Smooth muscle cell (in vitro differentiated cells): ENCODE measurements around the gene BPIFB2. TPM values are rescaled to one million over a fixed set of nuclear protein-coding genes. Genes with fewer than 3 reads are reported as not detected.

Experiments used
- DNase-seq: peaks from one replicate; lab custom pipeline; 2025; ENCODE audit not compliant: unreplicated experiment; lab: John Stamatoyannopoulos, UW
- H2AFZ ChIP-seq: fragments of 200-600 bp; sonication (generic); 2 replicates; pipeline ENCODE4 v1.6.0; 2016; ENCODE audit warnings: antibody characterized with exemption, low read depth, mild to moderate bottlenecking
- H3F3A ChIP-seq: fragments of 200-600 bp; sonication (generic); 2 replicates; pipeline ENCODE4 v1.6.0; 2017; ENCODE audit warnings: antibody characterized with exemption, low read depth
- H3K27ac ChIP-seq: fragments of 200-600 bp; sonication (generic); 2 replicates; pipeline ENCODE4 v1.5.1; 2016; ENCODE audit warnings: low read depth, mild to moderate bottlenecking
- H3K27me3 ChIP-seq: fragments of 200-600 bp; sonication (generic); 2 replicates; pipeline ENCODE4 v1.6.1; 2016; ENCODE audit warnings: low read depth, mild to moderate bottlenecking
- H3K36me3 ChIP-seq: fragments of 200-600 bp; sonication (generic); 2 replicates; pipeline ENCODE4 v1.5.1; 2016; ENCODE audit warnings: low read depth
- H3K4me1 ChIP-seq: fragments of 200-600 bp; sonication (generic); 2 replicates; pipeline ENCODE4 v1.5.1; 2016; ENCODE audit warnings: low read depth
- H3K4me2 ChIP-seq: fragments of 200-600 bp; sonication (generic); 2 replicates; pipeline ENCODE4 v1.6.0; 2016; ENCODE audit warnings: mild to moderate bottlenecking
- H3K4me3 ChIP-seq: fragments of 200-600 bp; sonication (generic); 2 replicates; pipeline ENCODE4 v1.5.1; 2016; ENCODE audit warnings: mild to moderate bottlenecking
- H3K79me2 ChIP-seq: fragments of 200-600 bp; sonication (generic); 2 replicates; pipeline ENCODE4 v1.6.0; 2016; ENCODE audit warnings: low read depth, mild to moderate bottlenecking
- H3K9ac ChIP-seq: fragments of 200-600 bp; sonication (generic); 2 replicates; pipeline ENCODE4 v1.6.0; 2016; ENCODE audit warnings: low read depth
- H3K9me3 ChIP-seq: fragments of 200-600 bp; sonication (generic); replicated peaks from 2 replicates; pipeline ENCODE4 v1.5.1; 2016; ENCODE audit warnings: low read depth
- H4K20me1 ChIP-seq: fragments of 200-600 bp; sonication (generic); 2 replicates; pipeline ENCODE4 v1.6.0; 2016; ENCODE audit warnings: low read depth
- WGBS: methylation state at CpG from one replicate; pipeline ENCODE4 v1.1.7; 2016; ENCODE audit warnings: low lambda C conversion rate; 5-methylcytosine and 5-hydroxymethylcytosine counted together
- polyA plus RNA-seq: library from polyadenylated mRNA; unstranded; fragments of >200 nt; fragmentation: Nextera tagmentation; extraction: Ambion mirVana; gene quantifications from 2 replicates; pipeline ENCODE4 v1.2.1, GENCODE V29; 2016
- total RNA-seq: library from RNA; depleted of rRNA; stranded (reverse); fragments of >200 nt; gene quantifications from 2 replicates; pipeline ENCODE4 v1.2.3, GENCODE V29; 2014
- TF ChIP-seq, protein P1 (sequence below): fragments of 200-600 bp; sonication (generic); IDR thresholded peaks from 2 replicates; pipeline ENCODE4 v1.5.1; 2017; ENCODE audit warnings: borderline replicate concordance, mild to moderate bottlenecking, antibody characterized with exemption; ENCODE audit not compliant: insufficient read depth, poor library complexity, severe bottlenecking

Gene BPIFB2
- total and polyA plus RNA-seq, 2 experiments from 2014 or later: not detected

DNA sequence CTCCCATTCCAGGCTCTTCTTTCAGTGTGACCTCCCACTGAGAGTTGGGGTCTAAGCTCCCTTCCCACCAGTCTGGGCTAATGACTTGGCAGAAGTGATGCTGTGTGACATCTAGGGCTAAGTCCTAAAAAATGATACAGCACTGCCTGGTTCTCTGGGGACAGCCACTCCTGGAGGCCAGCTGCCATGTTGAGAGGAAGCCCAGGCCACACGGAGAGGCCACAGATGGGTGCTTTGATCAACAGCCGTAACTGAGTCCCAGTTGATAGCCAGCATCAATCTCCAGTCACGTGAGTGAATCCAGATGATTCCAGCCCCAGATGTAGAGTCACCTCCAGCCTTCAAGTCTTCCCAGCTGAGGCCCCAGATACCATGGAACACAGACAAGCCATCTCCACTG lies 17.1 kb upstream of the BPIFB2 start:
- no peak for DNase-seq
- no peak overlapping the region for H3K27ac ChIP-seq
- no peaks in the 10 kb centered on the region for H3K9me3 ChIP-seq
- no peaks in the 10 kb centered on the region for H3K79me2 ChIP-seq
- no peak overlapping the region for H2AFZ ChIP-seq
- 91% methylated on average over 3 of the region's 3 CpGs for WGBS
- no peaks in the 10 kb centered on the region for H3K27me3 ChIP-seq
- H3K9ac ChIP-seq: no peak overlapping the region
- no peaks in the 10 kb centered on the region for H3K36me3 ChIP-seq
- H3K4me2 ChIP-seq: no peak overlapping the region
- no peaks in the 10 kb centered on the region for H3F3A ChIP-seq
- H3K4me3 ChIP-seq: no peak overlapping the region
- TF ChIP-seq, protein P1, sequence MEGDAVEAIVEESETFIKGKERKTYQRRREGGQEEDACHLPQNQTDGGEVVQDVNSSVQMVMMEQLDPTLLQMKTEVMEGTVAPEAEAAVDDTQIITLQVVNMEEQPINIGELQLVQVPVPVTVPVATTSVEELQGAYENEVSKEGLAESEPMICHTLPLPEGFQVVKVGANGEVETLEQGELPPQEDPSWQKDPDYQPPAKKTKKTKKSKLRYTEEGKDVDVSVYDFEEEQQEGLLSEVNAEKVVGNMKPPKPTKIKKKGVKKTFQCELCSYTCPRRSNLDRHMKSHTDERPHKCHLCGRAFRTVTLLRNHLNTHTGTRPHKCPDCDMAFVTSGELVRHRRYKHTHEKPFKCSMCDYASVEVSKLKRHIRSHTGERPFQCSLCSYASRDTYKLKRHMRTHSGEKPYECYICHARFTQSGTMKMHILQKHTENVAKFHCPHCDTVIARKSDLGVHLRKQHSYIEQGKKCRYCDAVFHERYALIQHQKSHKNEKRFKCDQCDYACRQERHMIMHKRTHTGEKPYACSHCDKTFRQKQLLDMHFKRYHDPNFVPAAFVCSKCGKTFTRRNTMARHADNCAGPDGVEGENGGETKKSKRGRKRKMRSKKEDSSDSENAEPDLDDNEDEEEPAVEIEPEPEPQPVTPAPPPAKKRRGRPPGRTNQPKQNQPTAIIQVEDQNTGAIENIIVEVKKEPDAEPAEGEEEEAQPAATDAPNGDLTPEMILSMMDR: no peak
- H3K4me1 ChIP-seq: no peaks in the 10 kb centered on the region
- no peaks in the 10 kb centered on the region for H4K20me1 ChIP-seq

DNA sequence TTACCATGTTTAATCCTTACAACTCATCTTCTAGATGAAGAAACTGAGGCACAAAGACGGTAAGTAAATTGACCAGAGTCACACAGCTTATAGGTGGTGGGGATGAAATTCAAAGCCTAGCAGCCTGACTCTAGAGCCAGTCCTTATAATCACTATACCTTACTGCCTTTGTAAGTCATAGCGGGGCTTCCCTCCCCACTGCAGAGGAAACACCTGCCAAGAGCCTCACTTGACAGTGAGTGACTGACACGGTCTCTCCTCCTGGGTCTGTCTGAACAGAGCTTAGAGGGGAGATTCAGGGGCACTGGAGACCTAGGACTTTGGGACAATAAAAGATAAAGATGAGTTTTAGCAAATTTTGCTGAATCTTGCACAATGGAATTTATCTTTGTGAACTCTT lies 16.1 kb upstream of the BPIFB2 start:
- no peaks in the 10 kb centered on the region for H3K4me1 ChIP-seq
- H3K9me3 ChIP-seq: no peaks in the 10 kb centered on the region
- no peak overlapping the region for H3K27ac ChIP-seq
- no peaks in the 10 kb centered on the region for H3K36me3 ChIP-seq
- no peaks in the 10 kb centered on the region for H3K27me3 ChIP-seq
- TF ChIP-seq, protein P1: no peak
- H3K79me2 ChIP-seq: no peaks in the 10 kb centered on the region
- 87% methylated on average over 3 of the region's 3 CpGs for WGBS
- no peak for DNase-seq
- no peak overlapping the region for H3K9ac ChIP-seq
- H2AFZ ChIP-seq: no peak overlapping the region
- no peaks in the 10 kb centered on the region for H3F3A ChIP-seq
- no peak overlapping the region for H3K4me3 ChIP-seq
- no peak overlapping the region for H3K4me2 ChIP-seq
- no peaks in the 10 kb centered on the region for H4K20me1 ChIP-seq

DNA sequence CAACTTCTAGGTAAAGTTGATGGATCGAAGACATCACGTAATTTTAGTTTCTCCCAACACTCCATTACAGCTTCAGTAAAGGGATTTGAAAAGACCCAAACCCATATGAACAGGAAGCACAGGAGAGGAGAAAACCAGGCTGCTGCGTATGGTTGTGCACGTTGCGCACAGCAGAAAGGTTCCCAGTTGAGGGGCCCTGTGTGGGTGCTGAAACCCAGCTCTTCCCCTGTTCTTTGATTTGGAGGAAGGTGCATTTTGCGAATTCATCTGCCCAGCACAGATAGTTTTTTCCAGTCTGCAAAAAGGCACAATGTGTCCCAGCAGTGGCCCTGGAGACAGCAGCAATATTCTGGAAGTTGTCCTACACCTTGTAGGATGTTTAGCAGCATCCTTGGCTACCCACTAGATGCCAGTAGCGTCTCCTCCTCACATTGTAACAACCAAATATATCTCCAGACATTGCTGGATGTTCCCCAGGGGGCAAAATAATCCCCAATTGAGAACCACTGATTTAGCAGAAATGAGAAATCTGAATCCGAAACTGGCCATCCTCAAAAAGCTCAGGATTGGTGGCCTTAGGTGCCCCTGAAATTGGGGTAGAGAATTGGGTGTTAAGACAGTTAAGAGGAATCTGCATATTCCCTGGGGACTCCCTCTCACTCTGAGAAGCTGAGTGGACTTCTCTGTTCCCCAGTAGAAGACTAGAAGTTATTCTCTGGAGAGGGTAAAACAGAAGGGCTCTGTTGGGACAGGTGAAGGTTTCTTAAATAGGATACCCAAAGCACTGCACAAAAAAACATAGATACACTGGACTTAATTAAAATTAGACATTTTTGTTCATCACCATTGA lies 15.5 kb upstream of the BPIFB2 start:
- Histone ChIP-seq H3K4me1 (no peaks in the 10 kb centered on the region), H4K20me1 (no peaks in the 10 kb centered on the region), H3K27me3 (no peaks in the 10 kb centered on the region), H3K79me2 (no peaks in the 10 kb centered on the region), H2AFZ (no peak overlapping the region), H3K4me2 (no peak overlapping the region), H3F3A (no peaks in the 10 kb centered on the region), H3K4me3 (no peak overlapping the region), H3K9me3 (no peaks in the 10 kb centered on the region), H3K27ac (no peak overlapping the region), H3K36me3 (no peaks in the 10 kb centered on the region), H3K9ac (no peak overlapping the region)
- 80% methylated on average over 8 of the region's 8 CpGs for WGBS
- TF ChIP-seq, protein P1: no peak
- DNase-seq: no peak

DNA sequence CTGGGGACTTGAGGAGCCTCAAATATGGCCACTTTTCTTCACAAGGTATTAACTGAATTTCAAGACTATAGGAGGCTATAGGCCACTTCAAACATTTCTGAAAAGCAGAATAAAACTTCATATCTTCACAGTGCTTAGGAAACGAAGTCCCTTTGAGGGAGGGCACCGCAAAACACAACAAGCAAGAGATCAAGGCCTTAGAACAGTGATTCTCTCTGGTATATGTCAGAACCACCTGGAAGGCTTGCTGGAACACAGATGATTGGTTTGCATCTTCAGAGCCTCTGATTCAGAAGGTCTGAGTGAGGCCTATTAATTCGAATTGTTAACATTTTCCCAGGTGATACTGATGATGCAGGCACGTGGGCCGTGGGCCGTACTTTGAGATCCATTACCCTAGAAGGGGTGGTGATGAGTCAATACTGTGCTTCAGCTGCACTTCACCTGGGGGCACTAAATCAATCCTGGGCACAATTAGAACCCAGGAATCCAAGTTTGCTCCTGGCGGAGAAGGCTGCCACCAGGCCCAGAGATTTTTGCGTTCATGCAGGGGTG lies 13.9 kb upstream of the BPIFB2 start:
- H3K9ac ChIP-seq: no peak overlapping the region
- TF ChIP-seq, protein P1: no peak
- no peaks in the 10 kb centered on the region for H3K79me2 ChIP-seq
- DNase-seq: no peak
- H2AFZ ChIP-seq: no peak overlapping the region
- no peaks in the 10 kb centered on the region for H4K20me1 ChIP-seq
- no peaks in the 10 kb centered on the region for H3F3A ChIP-seq
- H3K4me1 ChIP-seq: no peaks in the 10 kb centered on the region
- H3K4me2 ChIP-seq: no peak overlapping the region
- H3K27ac ChIP-seq: no peak overlapping the region
- H3K27me3 ChIP-seq: no peaks in the 10 kb centered on the region
- H3K36me3 ChIP-seq: no peaks in the 10 kb centered on the region
- no peak overlapping the region for H3K4me3 ChIP-seq
- H3K9me3 ChIP-seq: no peaks in the 10 kb centered on the region
- 85% methylated on average over 8 of the region's 8 CpGs for WGBS
